ENCODE measurements around the gene IARS2. TPM values are rescaled to one million over a fixed set of nuclear protein-coding genes. Genes with fewer than 3 reads are reported as not detected.

IARS2 gene
- total RNA-seq, 6 donors from 2014 or later: 17.8 to 66.7 (median 48.8) TPM

- Histone ChIP-seq H3K27me3 (no peaks in the 10 kb centered on the region), H3K27ac (no peak overlapping the region), H3K36me3 (peaks cover 0 to 23% (median 5%) of the 10 kb centered on the region in 4 donors), H3K9me3 (no peaks in the 10 kb centered on the region), H3K4me3 (no peak overlapping the region), H3K4me1 (no peaks in the 10 kb centered on the region)
- ATAC-seq (ENCODE audit: low FRiP score in 2 of 2) (no peak), DNase-seq (no peak)
- TF ChIP-seq POLR2A (IDR thresholded peaks at IDR 0.05) (no peak), CTCF (IDR thresholded peaks at IDR 0.05) (no peak), POLR2AphosphoS5 (IDR thresholded peaks at IDR 0.05) (no peak), EP300 (IDR thresholded peaks at IDR 0.05) (no peak)
- WGBS, 2 donors: 72 to 92% methylated on average over 1 of the region's 1 CpG
Measured at GRCh38 chr1:220056374-220056773, 37.6 kb upstream of the IARS2 start.

- no peaks in the 10 kb centered on the region for H3K27me3 ChIP-seq
- H3K9me3 ChIP-seq: no peaks in the 10 kb centered on the region
- no peak for ATAC-seq (ENCODE audit: low FRiP score in 2 of 2)
- no peak for TF ChIP-seq POLR2A (IDR thresholded peaks at IDR 0.05)
- no peak for TF ChIP-seq EP300 (IDR thresholded peaks at IDR 0.05)
- no peak for TF ChIP-seq POLR2AphosphoS5 (IDR thresholded peaks at IDR 0.05)
- TF ChIP-seq CTCF (IDR thresholded peaks at IDR 0.05): no peak
- no peak overlapping the region for H3K4me3 ChIP-seq
- peaks cover 0 to 57% (median 24%) of the 10 kb centered on the region in 4 donors for H3K36me3 ChIP-seq
- no peak for DNase-seq
- no peak overlapping the region for H3K27ac ChIP-seq
- WGBS, 2 donors: 94 to 100% methylated on average over 3 of the region's 3 CpGs
- no peaks in the 10 kb centered on the region for H3K4me1 ChIP-seq
Measured at GRCh38 chr1:220060876-220061275, 33.1 kb upstream of the IARS2 start.

DNA sequence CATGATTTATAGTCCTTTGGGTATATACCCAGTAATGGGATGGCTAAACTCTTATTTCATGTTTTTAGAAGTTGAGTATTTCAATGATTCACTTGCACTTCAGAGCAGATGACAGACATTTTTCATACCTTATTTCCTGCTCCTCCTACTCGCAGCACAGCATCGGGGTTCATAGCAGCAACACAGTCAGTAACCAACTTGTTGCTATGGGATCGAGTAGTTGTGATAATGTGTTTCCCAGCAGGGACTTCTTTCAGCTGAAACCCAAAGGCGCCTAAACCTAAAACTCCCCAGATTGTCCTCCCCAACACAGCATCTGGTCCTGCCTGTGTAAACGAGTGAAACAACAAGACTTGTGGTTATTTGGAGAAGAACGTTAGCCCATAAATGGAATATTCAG lies 31.3 kb upstream of the IARS2 start:
- Histone ChIP-seq H3K4me1 (no peaks in the 10 kb centered on the region), H3K36me3 (peaks cover 0 to 72% (median 26%) of the 10 kb centered on the region in 4 donors), H3K27me3 (no peaks in the 10 kb centered on the region), H3K9me3 (no peaks in the 10 kb centered on the region), H3K4me3 (no peak overlapping the region), H3K27ac (no peak overlapping the region)
- 96% methylated on average over 6 of the region's 6 CpGs for WGBS, 2 donors
- ATAC-seq (ENCODE audit: low FRiP score in 2 of 2): no peak
- TF ChIP-seq POLR2AphosphoS5 (IDR thresholded peaks at IDR 0.05) (no peak), POLR2A (IDR thresholded peaks at IDR 0.05) (no peak), EP300 (IDR thresholded peaks at IDR 0.05) (no peak), CTCF (IDR thresholded peaks at IDR 0.05) (no peak)
- no peak for DNase-seq

GRCh38 chr1:220067269-220068204 lies 26.4 kb upstream of the IARS2 start:
- 95 to 98% methylated on average over 3 of the region's 3 CpGs for WGBS, 2 donors
- H3K36me3 ChIP-seq: peaks cover 4 to 67% (median 35%) of the 10 kb centered on the region in 4 donors
- no peaks in the 10 kb centered on the region for H3K9me3 ChIP-seq
- no peak overlapping the region for H3K27ac ChIP-seq
- TF ChIP-seq EP300 (IDR thresholded peaks at IDR 0.05) (no peak), POLR2AphosphoS5 (IDR thresholded peaks at IDR 0.05) (no peak), POLR2A (IDR thresholded peaks at IDR 0.05) (no peak), CTCF (IDR thresholded peaks at IDR 0.05) (no peak)
- DNase-seq (no peak), ATAC-seq (ENCODE audit: low FRiP score in 2 of 2) (no peak)
- no peak overlapping the region for H3K4me3 ChIP-seq
- no peaks in the 10 kb centered on the region for H3K27me3 ChIP-seq
- no peaks in the 10 kb centered on the region for H3K4me1 ChIP-seq
